ENCODE measurements around the gene SH3RF2. TPM values are rescaled to one million over a fixed set of nuclear protein-coding genes. Genes with fewer than 3 reads are reported as not detected.

SH3RF2 gene
- total RNA-seq, 2 donors from 2014 or later, result 56.2 to 179 TPM

DNA sequence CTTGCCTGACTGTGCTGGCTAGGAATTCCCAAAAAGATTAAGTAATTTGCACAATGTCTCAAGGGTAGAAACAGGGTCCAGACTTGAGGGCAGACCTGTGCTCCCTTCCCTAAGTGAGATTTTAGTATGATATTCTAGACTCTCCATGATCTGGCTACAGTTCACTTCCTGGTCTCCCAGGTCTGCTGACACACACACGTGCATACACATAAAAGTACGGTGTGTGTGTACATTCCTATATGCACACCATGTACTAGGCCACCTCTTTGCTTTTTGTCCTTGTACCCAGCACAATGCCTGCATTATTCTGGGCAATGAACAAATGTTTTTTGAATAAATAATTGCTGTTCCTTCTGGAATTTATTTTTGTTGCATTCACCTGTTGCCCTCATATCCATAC, 83.7 kb downstream of the SH3RF2 start:
- intact Hi-C loops (cut with DNase I), result no loop called here
- no peak for ATAC-seq
- no peak for DNase-seq

DNA sequence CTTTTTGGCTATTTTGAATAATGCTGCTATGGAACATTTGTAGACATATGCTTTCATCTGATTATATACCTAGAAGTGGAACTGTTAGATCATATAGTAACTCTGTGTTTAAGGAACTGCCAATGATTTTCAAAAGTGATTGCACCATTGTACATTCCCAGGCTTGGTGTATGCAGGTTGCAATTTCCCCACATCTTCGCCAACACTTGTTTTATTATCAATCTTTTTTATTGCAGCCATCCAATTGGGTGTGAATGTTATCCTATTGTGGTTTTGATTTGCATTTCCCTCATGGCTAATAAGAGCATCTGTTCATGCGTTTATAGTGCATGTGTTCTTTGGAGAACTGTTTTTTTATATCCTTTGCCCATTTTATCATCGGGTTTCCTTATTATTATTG, 87.7 kb downstream of the SH3RF2 start:
- intact Hi-C loops (cut with DNase I), result no loop called here
- DNase-seq, result no peak
- ATAC-seq, result no peak

DNA sequence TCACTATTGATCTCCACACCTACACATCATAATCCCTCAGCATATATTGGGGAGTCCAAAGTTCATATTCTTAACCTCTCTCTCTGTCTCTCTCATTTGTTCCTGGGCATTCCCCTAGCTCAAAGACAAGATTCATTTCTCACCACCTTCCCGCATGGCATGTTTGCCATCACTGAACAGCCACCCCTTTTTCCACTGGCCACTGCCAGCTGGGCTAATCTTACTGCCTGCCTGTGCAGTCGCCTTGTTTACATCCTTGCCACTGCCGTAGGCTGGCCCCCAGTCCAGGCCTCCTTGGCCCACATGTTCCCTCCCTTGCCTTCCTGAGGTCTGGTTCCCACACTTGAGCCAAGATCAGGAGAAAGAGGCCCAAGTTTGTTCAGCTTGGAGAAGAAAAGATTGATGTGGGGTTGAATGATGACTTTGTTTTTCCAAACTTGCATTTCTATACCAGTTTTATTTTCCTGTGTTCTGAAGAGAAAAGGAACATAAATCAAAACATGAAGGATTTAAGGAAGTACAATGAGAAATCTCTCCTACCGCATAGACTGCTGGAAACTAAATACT, 88.8 kb downstream of the SH3RF2 start:
- DNase-seq (no peak), ATAC-seq (no peak)
- intact Hi-C loops (cut with DNase I), result no loop called here

DNA sequence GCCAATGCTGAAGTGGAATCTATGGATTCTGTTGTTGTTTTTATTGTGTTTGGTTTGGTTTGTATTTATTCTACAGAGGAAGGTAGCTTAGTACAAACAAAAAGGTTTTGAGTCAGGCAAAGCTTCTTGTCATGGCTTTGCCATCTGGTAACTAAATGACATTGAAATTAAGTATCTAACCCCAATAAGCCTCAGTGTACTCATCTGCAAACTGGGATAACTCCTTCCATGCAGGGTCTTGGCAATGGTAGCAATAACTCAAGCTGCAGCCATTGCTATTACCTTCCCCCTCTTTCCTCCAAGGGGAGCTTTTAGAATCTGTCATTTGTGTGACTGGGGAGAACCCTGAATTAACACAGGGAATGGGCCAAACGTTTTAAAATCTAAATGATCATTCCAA, 89.3 kb downstream of the SH3RF2 start:
- intact Hi-C loops (cut with DNase I), result no loop called here
- no peak for DNase-seq
- no peak for ATAC-seq

DNA sequence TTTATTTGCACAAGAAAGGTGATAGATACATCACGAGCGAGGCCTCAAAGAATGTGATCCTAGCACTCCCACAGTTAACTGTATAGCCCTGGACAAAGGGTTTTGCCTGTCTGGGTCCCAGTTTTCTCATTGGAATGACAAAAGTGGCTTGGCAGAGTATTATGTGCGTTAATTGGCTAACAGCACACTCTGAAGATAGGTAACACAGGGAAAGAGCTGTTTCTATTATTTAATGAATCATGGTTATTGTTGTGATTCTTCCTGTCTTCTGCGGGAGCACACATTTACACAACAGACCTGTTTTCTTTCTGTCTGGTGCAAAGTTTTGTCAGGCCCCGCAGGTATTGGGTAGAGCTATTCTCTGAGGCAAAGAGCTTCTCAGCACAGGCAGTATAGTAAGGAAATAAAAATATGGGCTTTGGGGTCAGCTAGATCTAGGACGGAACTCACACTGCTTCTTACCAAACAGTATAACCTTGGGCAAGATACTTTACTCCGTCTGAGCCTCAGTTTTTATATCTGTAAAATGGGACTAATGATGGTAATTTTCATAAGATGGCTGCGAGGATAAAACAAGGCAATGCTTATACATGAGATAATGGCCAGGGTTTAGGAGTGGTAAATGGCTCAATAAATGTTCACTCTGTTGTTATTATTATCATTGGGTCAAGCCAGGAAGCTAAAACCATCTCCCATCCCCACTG, 90.1 kb downstream of the SH3RF2 start:
- intact Hi-C loops (cut with DNase I), result no loop called here
- ATAC-seq, result no peak
- DNase-seq, result no peak

DNA sequence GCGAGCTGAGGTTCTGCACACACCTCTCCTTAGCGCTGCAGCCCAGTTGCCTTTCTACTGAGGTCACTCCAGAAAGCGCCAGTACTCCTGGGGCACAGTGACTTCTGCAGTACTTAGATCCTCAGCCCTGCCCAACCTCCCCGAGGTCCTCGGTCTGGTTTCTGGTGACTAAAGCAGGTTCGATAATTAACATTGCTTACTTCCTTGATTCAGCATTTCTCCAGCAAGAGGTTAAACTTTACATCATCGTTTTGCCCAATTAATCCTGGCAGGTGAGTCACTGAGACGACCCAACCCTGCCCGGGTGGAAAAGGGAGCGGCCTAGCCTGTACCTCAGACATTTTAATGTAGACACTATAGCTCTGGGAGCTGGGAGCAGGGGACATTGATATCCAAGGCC, 91.4 kb downstream of the SH3RF2 start:
- intact Hi-C loops (cut with DNase I), result no loop called here
- ATAC-seq, result peak in 1 of 2 donors; percentile 38
- DNase-seq, result no peak

DNA sequence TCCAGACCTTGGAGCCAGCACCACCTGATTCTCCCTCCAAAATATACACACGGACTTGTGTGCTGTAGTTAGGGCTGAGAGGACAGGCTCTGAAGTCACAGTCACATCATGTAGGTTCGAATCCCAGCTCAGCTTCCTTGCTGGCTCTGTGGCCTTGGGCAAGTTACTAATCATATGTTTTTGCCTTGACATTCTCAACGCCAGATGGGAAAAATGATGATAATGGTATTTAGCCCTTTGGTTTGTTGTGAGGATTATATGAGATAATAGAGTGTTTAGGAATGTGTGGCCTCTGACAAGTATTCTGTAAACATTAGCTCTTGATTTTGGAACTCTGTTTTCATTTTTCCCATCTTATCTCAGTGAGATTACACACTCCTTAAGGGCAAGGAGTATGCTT, 96.5 kb downstream of the SH3RF2 start:
- intact Hi-C loops (cut with DNase I), result no loop called here
- ATAC-seq (no peak), DNase-seq (no peak)

DNA sequence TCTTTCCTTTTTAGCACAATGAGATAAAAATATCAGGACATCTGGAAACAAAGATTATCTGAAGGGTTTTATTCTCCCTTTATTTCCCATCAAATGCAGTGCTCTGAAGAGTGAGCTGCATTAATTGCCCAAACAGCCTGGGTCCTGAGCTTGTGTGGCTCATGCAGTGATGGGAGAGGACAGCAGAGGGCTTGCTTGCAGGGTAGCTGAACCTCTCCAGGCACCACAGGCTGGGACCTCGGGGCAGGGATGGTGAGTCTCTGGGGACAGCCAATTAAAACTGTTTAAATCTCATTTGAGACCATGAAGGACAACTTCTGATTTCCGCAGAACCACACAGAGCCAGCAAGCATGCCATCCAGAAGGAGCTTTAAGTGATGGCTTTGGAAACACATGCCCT, 97.7 kb downstream of the SH3RF2 start:
- intact Hi-C loops (cut with DNase I), result no loop called here
- ATAC-seq, result no peak

DNA sequence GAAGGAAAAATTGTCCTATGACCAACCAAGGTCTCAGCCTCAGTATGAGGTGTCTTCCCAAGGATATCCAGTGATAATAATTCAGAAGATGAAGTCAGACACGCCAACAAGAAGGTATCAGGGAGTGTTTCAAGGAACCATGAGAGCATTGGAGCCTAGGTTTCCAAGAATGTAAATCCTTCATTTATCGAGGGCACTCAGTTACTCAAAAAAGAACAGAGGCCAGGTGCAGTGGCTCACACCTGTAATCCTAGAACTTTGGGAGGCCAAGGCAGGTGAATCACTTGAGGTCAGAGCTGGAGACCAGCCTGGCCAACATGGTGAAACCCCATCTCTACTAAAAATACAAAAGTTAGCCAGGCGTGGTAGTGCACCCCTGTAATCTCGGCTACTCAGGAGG, 98.2 kb downstream of the SH3RF2 start:
- intact Hi-C loops (cut with DNase I), result no loop called here
- ATAC-seq (no peak), DNase-seq (no peak)

More for the DNA sequence above, 97.7 kb downstream of the SH3RF2 start:
- no peak for DNase-seq

DNA sequence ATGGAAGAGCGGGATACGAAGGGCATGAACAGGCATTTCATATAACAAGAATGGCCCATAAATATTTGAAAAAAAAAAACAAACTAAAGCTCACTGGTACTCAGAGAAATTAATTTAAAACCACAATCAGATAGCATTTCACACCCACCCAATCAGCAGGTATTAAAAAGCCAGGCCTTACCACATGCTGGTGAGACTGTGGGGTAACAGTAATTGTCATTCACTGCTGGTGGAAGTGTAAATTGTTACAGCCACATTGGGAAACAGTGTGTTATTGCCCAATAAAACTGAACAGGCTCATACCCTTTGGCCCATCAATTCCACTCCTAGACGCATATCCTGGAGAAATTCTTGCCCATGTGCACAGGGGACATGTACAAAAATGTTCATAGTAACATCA, 103.0 kb downstream of the SH3RF2 start:
- no peak for DNase-seq
- intact Hi-C loops (cut with DNase I), result no loop called here
- ATAC-seq, result peak in 1 of 2 donors; percentile 48

DNA sequence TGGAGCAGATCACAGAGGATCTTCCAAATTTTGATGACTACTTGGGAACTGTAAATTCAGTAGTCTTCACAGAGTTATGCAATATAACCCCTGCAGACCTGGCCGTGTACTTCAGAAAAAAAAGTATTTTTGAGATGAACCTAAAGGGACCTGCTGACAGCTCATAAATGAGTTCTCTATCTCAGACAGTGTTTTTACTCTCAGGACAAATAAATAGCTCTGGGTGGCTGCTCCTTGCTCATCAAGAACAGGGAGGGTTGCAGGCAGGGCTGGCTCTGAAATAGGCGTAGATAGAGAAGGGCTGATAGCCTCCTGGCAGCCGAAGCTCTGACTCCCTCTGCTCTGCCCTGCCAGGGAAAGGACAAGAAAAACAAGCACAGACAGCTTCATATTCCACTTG, 104.1 kb downstream of the SH3RF2 start:
- DNase-seq (peak; percentile 29), ATAC-seq (peak; percentile 79 to 95)

DNA sequence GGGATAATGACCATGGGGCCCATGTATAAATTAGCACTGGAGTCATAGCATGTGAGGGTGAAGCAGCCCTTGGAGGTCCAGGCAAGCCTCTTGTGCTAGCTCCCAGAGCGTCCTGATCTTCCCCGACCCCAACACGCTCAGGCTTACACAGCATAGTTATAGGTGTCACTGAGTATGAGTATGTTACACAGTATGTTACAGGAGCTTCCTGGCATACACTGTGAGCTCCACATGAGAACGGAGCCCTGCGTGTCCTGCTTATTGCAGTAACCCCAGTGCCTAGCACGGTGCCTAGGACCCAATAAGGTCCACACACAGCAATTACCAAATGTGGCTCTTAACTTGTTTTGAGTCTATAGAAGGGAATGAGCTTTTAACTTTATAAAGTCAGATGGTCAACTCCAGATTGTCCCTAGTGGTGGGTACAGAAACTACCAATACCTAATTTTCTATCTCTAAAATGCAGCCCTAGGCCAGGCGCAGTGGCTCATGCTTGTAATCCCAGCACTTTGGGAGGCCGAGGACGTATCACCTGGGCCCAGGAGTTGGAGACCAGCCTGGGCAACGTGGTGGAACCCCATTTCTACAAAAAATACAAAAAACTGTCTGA, 104.9 kb downstream of the SH3RF2 start:
- intact Hi-C loops (cut with DNase I), result loop anchor here in 1 of 2 donors (10.0 kb wide), 3 partner anchors 106 to 1836 kb away; partner anchors contain the start of gene SH3RF2

More for the DNA sequence above, 104.1 kb downstream of the SH3RF2 start:
- intact Hi-C loops (cut with DNase I), result loop anchor here in 1 of 2 donors (10.0 kb wide), 3 partner anchors 106 to 1836 kb away; partner anchors contain the start of gene SH3RF2

DNA sequence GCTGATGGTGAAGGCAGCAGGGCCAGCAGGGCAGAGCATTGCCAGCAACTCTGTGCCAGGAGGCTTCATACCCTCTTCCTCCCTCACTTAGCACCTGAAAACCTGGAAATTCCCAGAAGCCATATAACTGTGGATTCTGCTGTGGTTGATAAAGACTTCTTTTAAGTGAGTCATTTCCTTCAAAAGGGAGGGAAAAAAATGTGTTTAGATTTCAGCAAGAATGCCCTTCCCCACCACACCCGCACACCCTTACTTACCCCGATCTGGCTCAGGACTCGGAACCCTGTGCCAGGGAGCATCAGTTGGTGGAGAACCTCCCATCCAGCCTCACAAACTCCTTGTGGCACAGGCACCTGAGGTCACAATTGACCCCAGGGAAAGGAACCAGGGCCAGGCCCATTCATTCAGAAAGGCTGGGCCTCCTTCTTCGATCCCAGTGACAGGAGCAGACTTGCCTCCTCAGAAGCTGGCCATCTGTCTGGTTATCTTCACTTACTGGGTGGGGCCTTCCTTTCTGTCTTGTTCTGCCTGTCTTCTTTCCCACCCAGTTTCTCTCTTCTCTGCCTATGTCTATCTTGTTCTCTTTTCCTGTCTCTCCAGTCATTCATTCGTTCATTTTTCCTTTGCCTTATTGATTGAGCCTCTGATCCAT, 106.4 kb downstream of the SH3RF2 start:
- DNase-seq, result peak; percentile 33
- ATAC-seq, result peak; percentile 14 to 66
- intact Hi-C loops (cut with DNase I), result loop anchor here in 1 of 2 donors (10.0 kb wide), 3 partner anchors 108 to 1838 kb away; partner anchors contain the start of gene SH3RF2

More for the DNA sequence above, 104.9 kb downstream of the SH3RF2 start:
- ATAC-seq, result peak; percentile 31 to 44
- DNase-seq, result no peak

DNA sequence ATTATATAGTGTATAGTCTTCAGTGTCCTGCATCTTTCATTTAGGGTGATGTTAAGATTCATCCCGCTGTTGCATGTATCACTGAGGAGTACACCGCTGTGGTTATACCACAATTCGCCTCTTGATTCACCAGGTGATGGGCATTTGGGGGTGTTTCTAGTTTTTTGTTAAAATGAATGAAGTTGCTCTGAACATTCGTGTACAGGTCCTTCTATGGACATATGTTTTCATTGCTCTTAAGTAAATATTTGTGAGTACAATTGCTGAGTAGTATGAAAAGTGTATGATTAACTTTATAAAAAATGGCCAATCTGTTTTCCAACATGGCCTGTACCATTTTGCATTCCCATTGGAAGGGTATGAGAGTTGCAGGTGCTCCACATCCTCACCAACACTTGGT, 107.3 kb downstream of the SH3RF2 start:
- ATAC-seq, result no peak
- DNase-seq, result no peak
- intact Hi-C loops (cut with DNase I), result loop anchor here in 1 of 2 donors (10.0 kb wide), 3 partner anchors 109 to 1839 kb away; partner anchors contain the start of gene SH3RF2

DNA sequence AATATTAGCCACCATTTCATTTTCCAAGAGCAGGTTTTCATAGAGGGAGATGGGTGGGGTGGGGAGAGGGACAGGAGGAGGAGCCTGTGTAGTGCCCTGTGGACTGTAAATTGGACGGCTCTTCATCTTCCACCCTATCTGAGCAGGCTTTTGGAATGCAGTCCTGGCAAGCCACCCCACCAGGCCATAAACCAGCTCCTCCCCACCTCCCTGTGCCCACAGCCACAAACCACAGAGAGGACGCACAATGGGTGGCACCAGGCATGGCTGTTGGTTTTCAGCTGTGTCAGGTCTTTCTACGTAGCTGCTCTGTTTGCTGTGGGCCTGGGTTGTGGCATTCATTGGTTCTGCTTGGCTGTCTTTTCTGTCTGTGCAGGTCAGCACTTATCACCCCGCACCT, 111.0 kb downstream of the SH3RF2 start:
- intact Hi-C loops (cut with DNase I), result loop anchor here in 1 of 2 donors (10.0 kb wide), 3 partner anchors 113 to 1843 kb away; partner anchors contain the start of gene SH3RF2
- DNase-seq (no peak), ATAC-seq (peak; percentile 55 to 64)

DNA sequence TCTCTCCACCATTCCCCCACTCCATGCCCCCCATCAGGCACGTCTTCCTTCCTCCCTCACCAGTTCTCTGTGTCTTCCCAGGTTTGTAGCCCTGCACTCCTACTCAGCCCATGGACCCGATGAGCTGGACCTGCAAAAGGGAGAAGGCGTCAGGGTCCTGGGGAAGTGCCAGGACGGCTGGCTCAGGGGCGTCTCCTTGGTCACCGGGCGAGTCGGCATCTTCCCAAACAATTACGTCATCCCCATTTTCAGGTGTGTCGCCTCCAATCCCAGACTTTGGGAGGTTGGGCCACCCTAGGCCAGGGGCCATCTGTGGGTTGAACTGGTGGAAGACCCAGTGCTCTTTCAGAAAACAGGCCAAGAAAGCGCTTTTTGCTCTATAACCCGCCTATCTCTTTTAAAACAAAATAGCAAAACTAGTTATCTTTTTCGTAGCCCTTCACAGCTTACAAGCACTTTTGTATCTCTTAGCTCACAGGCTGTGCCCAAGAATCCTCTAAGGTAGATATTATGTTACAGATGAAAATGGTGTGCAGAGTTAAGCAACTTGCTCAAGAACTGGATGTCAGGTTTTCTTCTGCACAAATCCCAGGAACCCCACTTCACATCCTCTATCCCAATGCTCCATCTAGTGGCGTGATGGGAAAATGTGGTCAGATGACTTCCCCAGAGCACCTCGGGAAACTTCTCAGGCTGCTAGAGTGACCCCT, 112.8 kb downstream of the SH3RF2 start:
- peak; percentile 62 to 65 for ATAC-seq
- peak; percentile 29 for DNase-seq
- intact Hi-C loops (cut with DNase I), result loop anchor here in 1 of 2 donors (10.0 kb wide), 3 partner anchors 114 to 1844 kb away; partner anchors contain the start of gene SH3RF2

DNA sequence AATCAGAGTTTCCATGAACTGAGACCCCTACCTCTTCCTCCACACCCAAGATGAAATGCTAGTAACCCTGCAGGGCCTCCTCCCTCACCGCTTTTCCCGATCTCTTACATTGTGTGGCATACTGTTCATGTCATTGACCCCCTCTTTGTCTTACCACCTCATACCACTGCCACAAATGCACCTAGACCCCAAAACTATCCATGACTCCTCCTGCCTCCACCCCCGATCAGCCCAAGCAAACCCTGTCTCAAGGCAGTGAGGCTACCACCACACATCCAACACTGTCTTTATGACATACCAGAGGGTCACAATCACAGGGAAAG, 113.3 kb downstream of the SH3RF2 start:
- intact Hi-C loops (cut with DNase I), result loop anchor here in 1 of 2 donors (5.0 to 10.0 kb wide), 5 partner anchors 115 to 1845 kb away; partner anchors contain the start of genes PRELID2 and SH3RF2
- no peak for DNase-seq
- no peak for ATAC-seq

DNA sequence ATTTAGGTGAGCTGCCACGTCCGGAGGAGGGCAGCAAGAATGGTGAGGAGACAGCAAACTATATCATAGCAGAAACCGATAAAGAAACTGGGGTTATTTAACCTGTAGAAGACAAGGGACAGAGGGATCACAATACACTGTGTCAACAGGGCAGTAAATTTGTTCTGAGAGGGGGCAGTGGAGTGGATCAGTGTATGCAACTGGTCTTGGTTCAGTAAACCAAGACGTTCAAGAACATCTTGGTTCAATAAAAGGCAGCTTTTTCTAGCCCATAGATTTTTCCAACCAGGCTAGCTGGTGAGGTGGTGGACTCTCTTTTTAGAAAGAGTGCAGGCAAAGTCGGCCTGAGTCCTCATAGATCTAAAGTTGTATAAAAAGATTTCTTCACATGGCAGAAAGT, 113.7 kb downstream of the SH3RF2 start:
- intact Hi-C loops (cut with DNase I), result loop anchor here in 1 of 2 donors (5.0 to 10.0 kb wide), 2 partner anchors 215 to 348 kb away; partner anchors contain the start of gene PRELID2
- DNase-seq, result no peak
- no peak for ATAC-seq

DNA sequence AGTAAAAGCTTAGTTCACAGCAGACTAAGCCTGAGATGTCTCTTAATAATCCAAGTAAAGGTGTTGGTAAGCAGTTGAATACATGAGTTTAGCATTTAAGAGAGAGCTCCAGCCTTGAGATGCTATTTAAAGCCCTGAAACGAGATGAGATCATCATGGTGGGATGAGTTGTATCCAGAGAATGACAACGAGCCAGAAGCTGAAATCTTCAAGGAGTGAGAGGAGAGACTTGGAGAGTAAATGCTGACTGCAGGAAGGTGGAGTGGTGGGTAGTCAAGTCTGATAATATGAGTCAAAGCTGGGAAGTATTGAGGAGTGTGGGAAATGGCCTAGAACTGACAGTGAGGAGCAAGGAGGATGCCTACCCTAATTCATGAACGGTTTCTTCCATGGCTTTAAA, 115.3 kb downstream of the SH3RF2 start:
- intact Hi-C loops (cut with DNase I), result loop anchor here in 1 of 2 donors (5.0 to 10.0 kb wide), 2 partner anchors 217 to 349 kb away; partner anchors contain the start of gene PRELID2
- DNase-seq (no peak), ATAC-seq (no peak)
